Coronary artery (tissue), 2 donors: ENCODE measurements around the gene TPRN.

Source experiments
- DNase-seq: peaks from one replicate; pipeline ENCODE4 v3.0.0-alpha.2; 2017; ENCODE audit warnings: low spot score
- H3K27ac ChIP-seq, 2 donors: fragments of 200-600 bp; sonication (generic); one replicate each; pipeline ENCODE4 v1.5.1; 2016 to 2019
- H3K4me3 ChIP-seq: fragments of 200-600 bp; sonication (generic); 2 replicates; pipeline ENCODE4 v1.5.1; 2016; ENCODE audit warnings: mild to moderate bottlenecking, moderate library complexity
- CTCF ChIP-seq: fragments of 200-600 bp; sonication (generic); IDR thresholded peaks from one replicate; pipeline ENCODE4 v1.5.1; 2019; ENCODE audit warnings: antibody characterized with exemption

TPRN gene

GRCh38 chr9:137200311-137201204, at the start of gene TPRN:
TSS of gene TPRN (minus strand) at chr9:137200741. CDS start at chr9:137200711, 30 bp downstream.
- H3K4me3 ChIP-seq: peak within 1 kb of the TSS; percentile 83
- no peak for TF ChIP-seq CTCF
- DNase-seq: peak; percentile 100
- peak within 1 kb of the TSS; percentile 73 to 86 for H3K27ac ChIP-seq

- no peak for DNase-seq
- no peak for TF ChIP-seq CTCF
- Histone ChIP-seq H3K4me3 (no peak overlapping the region), H3K27ac (no peak overlapping the region)
These were observed 47.3 kb upstream of the TPRN start for GRCh38 chr9:137247916-137248175.

- no peak for TF ChIP-seq CTCF
- no peak for DNase-seq
- Histone ChIP-seq H3K4me3 (no peak overlapping the region), H3K27ac (no peak overlapping the region)
These were observed 46.8 kb upstream of the TPRN start for GRCh38 chr9:137247135-137247915.

- H3K27ac ChIP-seq: no peak overlapping the region
- no peak overlapping the region for H3K4me3 ChIP-seq
- no peak for TF ChIP-seq CTCF
- DNase-seq: no peak
These were observed 45.2 kb upstream of the TPRN start for GRCh38 chr9:137245450-137246421.

- H3K4me3 ChIP-seq: no peak overlapping the region
- H3K27ac ChIP-seq: no peak overlapping the region
- DNase-seq: no peak
- no peak for TF ChIP-seq CTCF
These were observed 44.2 kb upstream of the TPRN start for GRCh38 chr9:137244486-137245449.
